ENCODE measurements around the gene SORBS2.

SORBS2 gene

GRCh38 chr4:185580699-185581098, 231.3 kb downstream of the SORBS2 start:
- TF ChIP-seq CTCF (IDR thresholded peaks at IDR 0.05; ENCODE audit: poor library complexity, severe bottlenecking): no peak
- H3K4me3 ChIP-seq (ENCODE audit: severe bottlenecking): no peak overlapping the region
- DNase-seq (ENCODE audit: low spot score) (no peak), ATAC-seq (ENCODE audit: low read depth) (no peak)
- H3K36me3 ChIP-seq (ENCODE audit: low read depth): no peaks in the 10 kb centered on the region
- H3K27ac ChIP-seq (ENCODE audit: poor library complexity, severe bottlenecking): no peak overlapping the region
- H3K4me1 ChIP-seq (ENCODE audit: insufficient read depth, poor library complexity, severe bottlenecking): no peaks in the 10 kb centered on the region
- no peaks in the 10 kb centered on the region for H3K9me3 ChIP-seq (ENCODE audit: severe bottlenecking)
- H3K27me3 ChIP-seq (ENCODE audit: insufficient read depth, poor library complexity, severe bottlenecking): no peaks in the 10 kb centered on the region

GRCh38 chr4:185578284-185578683, 233.7 kb downstream of the SORBS2 start:
- peaks cover 13% of the 10 kb centered on the region for H3K4me1 ChIP-seq (ENCODE audit: insufficient read depth, poor library complexity, severe bottlenecking)
- TF ChIP-seq CTCF (IDR thresholded peaks at IDR 0.05; ENCODE audit: poor library complexity, severe bottlenecking): no peak
- no peak for ATAC-seq (ENCODE audit: low read depth)
- H3K9me3 ChIP-seq (ENCODE audit: severe bottlenecking): no peaks in the 10 kb centered on the region
- H3K27ac ChIP-seq (ENCODE audit: poor library complexity, severe bottlenecking): no peak overlapping the region
- no peak overlapping the region for H3K4me3 ChIP-seq (ENCODE audit: severe bottlenecking)
- H3K27me3 ChIP-seq (ENCODE audit: insufficient read depth, poor library complexity, severe bottlenecking): no peaks in the 10 kb centered on the region
- no peak for DNase-seq (ENCODE audit: low spot score)
- no peaks in the 10 kb centered on the region for H3K36me3 ChIP-seq (ENCODE audit: low read depth)

GRCh38 chr4:185576962-185577950, 234.7 kb downstream of the SORBS2 start:
- TF ChIP-seq CTCF (IDR thresholded peaks at IDR 0.05; ENCODE audit: poor library complexity, severe bottlenecking): no peak
- H3K27ac ChIP-seq (ENCODE audit: poor library complexity, severe bottlenecking): no peak overlapping the region
- ATAC-seq (ENCODE audit: low read depth) (no peak), DNase-seq (ENCODE audit: low spot score) (no peak)
- H3K4me1 ChIP-seq (ENCODE audit: insufficient read depth, poor library complexity, severe bottlenecking): peaks cover 16% of the 10 kb centered on the region
- H3K36me3 ChIP-seq (ENCODE audit: low read depth): no peaks in the 10 kb centered on the region
- H3K27me3 ChIP-seq (ENCODE audit: insufficient read depth, poor library complexity, severe bottlenecking): no peaks in the 10 kb centered on the region
- H3K9me3 ChIP-seq (ENCODE audit: severe bottlenecking): no peaks in the 10 kb centered on the region
- no peak overlapping the region for H3K4me3 ChIP-seq (ENCODE audit: severe bottlenecking)

- peaks cover 16% of the 10 kb centered on the region for H3K4me1 ChIP-seq (ENCODE audit: insufficient read depth, poor library complexity, severe bottlenecking)
- no peak for TF ChIP-seq CTCF (IDR thresholded peaks at IDR 0.05; ENCODE audit: poor library complexity, severe bottlenecking)
- no peak for ATAC-seq (ENCODE audit: low read depth)
- H3K4me3 ChIP-seq (ENCODE audit: severe bottlenecking): no peak overlapping the region
- no peak for DNase-seq (ENCODE audit: low spot score)
- no peaks in the 10 kb centered on the region for H3K27me3 ChIP-seq (ENCODE audit: insufficient read depth, poor library complexity, severe bottlenecking)
- H3K9me3 ChIP-seq (ENCODE audit: severe bottlenecking): no peaks in the 10 kb centered on the region
- H3K36me3 ChIP-seq (ENCODE audit: low read depth): no peaks in the 10 kb centered on the region
- no peak overlapping the region for H3K27ac ChIP-seq (ENCODE audit: poor library complexity, severe bottlenecking)
Measured at GRCh38 chr4:185576314-185576961, 235.6 kb downstream of the SORBS2 start.

All from RWPE2 (cell line).